ENCODE measurements around the gene SLC26A1.
"Not testable (repeated sequence)": the region's sequence is repeated elsewhere in the genome, so short reads cannot be mapped to it uniquely, and the experiment has no call there.

The SLC26A1 gene

GRCh38 chr4:982814-983213 lies 10.4 kb downstream of the SLC26A1 start:
- H2AFZ ChIP-seq (ENCODE audit: low read length) = no peak overlapping the region

GRCh38 chr4:982291-982690 lies 10.9 kb downstream of the SLC26A1 start:
- H3K4me1 ChIP-seq (ENCODE audit: insufficient read depth, low read length, severe bottlenecking) = peaks cover 11% of the 10 kb centered on the region
- no peak overlapping the region for H3K4me3 ChIP-seq (ENCODE audit: low read depth, low read length, poor library complexity, severe bottlenecking)
- no peak for TF ChIP-seq CTCF (IDR thresholded peaks at IDR 0.05; ENCODE audit: low read length)
- no peak for TF ChIP-seq EZH2 (IDR thresholded peaks at IDR 0.05; ENCODE audit: borderline replicate concordance, low read length)
- no peaks in the 10 kb centered on the region for H3K9me3 ChIP-seq (ENCODE audit: low read length)
- H3K4me2 ChIP-seq (ENCODE audit: low read length) = no peak overlapping the region
- H3K9ac ChIP-seq (ENCODE audit: low read length) = no peak overlapping the region
- no peak overlapping the region for H2AFZ ChIP-seq (ENCODE audit: low read length)
- H3K9me2 ChIP-seq (ENCODE audit: low read depth, low read length) = no peaks in the 10 kb centered on the region
- no peaks in the 10 kb centered on the region for H4K20me1 ChIP-seq (ENCODE audit: insufficient read depth, low read length)
- no peaks in the 10 kb centered on the region for H3K79me2 ChIP-seq (ENCODE audit: insufficient read depth, low read length)
- H3K36me3 ChIP-seq (ENCODE audit: insufficient read depth, low read length) = no peaks in the 10 kb centered on the region
- no peak overlapping the region for H3K27ac ChIP-seq (ENCODE audit: low read depth, low read length, poor library complexity, severe bottlenecking)
- no peaks in the 10 kb centered on the region for H3K27me3 ChIP-seq (ENCODE audit: insufficient read depth, low read length)
- no peaks in the 10 kb centered on the region for H3F3A ChIP-seq (ENCODE audit: insufficient read depth, low read length)

More at GRCh38 chr4:982814-983213, 10.4 kb downstream of the SLC26A1 start:
- Histone ChIP-seq H3K4me1 (ENCODE audit: insufficient read depth, low read length, severe bottlenecking) (peaks cover 16% of the 10 kb centered on the region), H3K27me3 (ENCODE audit: insufficient read depth, low read length) (no peaks in the 10 kb centered on the region), H3K36me3 (ENCODE audit: insufficient read depth, low read length) (no peaks in the 10 kb centered on the region), H3K4me2 (ENCODE audit: low read length) (no peak overlapping the region), H3K79me2 (ENCODE audit: insufficient read depth, low read length) (no peaks in the 10 kb centered on the region), H3K9me3 (ENCODE audit: low read length) (no peaks in the 10 kb centered on the region), H3K9me2 (ENCODE audit: low read depth, low read length) (no peaks in the 10 kb centered on the region), H3K27ac (ENCODE audit: low read depth, low read length, poor library complexity, severe bottlenecking) (no peak overlapping the region), H3K9ac (ENCODE audit: low read length) (no peak overlapping the region), H4K20me1 (ENCODE audit: insufficient read depth, low read length) (no peaks in the 10 kb centered on the region), H3F3A (ENCODE audit: insufficient read depth, low read length) (no peaks in the 10 kb centered on the region), H3K4me3 (ENCODE audit: low read depth, low read length, poor library complexity, severe bottlenecking) (no peak overlapping the region)
- no peak for TF ChIP-seq EZH2 (IDR thresholded peaks at IDR 0.05; ENCODE audit: borderline replicate concordance, low read length)
- no peak for TF ChIP-seq CTCF (IDR thresholded peaks at IDR 0.05; ENCODE audit: low read length)

DNA sequence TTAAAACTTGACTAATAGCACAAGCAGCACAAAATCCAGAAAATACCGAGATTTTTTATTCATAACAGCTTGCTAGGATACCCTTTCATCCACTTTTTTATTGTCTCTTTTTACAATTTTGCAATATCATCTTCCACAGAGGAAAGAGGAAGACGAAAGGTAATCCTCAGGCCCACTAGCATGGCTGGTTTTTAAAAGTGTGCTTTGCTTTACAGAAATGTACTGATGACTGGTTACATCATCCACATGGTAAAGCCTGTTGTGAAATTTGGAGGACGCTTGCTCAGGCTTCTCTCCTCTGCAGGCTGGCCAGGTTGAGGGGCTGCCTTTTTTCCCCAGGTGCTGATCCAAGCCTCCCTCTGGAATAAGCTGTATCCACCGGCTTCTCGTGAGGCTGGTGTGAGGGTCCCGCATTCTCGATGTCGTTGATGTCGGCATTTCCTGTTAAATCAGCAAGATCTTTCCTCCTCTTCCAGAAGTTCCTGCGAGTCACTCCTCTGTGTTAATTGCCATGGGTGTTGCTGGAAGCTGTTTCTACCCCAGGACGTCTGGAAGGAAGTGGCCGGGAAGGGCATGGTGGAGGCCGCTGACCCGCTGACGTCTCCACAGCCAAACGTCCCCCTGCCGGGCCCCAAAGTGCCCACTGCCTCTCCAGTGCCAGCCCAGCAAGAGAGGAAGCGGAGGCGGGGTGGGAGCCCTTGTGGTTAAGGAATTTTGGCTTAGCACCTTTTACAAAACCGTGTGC lies 14.1 kb downstream of the SLC26A1 start:
- H3K36me3 ChIP-seq (ENCODE audit: insufficient read depth, low read length) = no peaks in the 10 kb centered on the region
- H3K4me2 ChIP-seq (ENCODE audit: low read length) = no peak overlapping the region
- H3K27ac ChIP-seq (ENCODE audit: low read depth, low read length, poor library complexity, severe bottlenecking) = no peak overlapping the region
- no peaks in the 10 kb centered on the region for H3K4me1 ChIP-seq (ENCODE audit: insufficient read depth, low read length, severe bottlenecking)
- no peaks in the 10 kb centered on the region for H3K9me2 ChIP-seq (ENCODE audit: low read depth, low read length)
- H3K27me3 ChIP-seq (ENCODE audit: insufficient read depth, low read length) = no peaks in the 10 kb centered on the region
- no peaks in the 10 kb centered on the region for H4K20me1 ChIP-seq (ENCODE audit: insufficient read depth, low read length)
- H3K9me3 ChIP-seq (ENCODE audit: low read length) = no peaks in the 10 kb centered on the region
- H3F3A ChIP-seq (ENCODE audit: insufficient read depth, low read length) = no peaks in the 10 kb centered on the region
- no peak for TF ChIP-seq EZH2 (IDR thresholded peaks at IDR 0.05; ENCODE audit: borderline replicate concordance, low read length)
- no peak for TF ChIP-seq CTCF (IDR thresholded peaks at IDR 0.05; ENCODE audit: low read length)
- no peak overlapping the region for H3K9ac ChIP-seq (ENCODE audit: low read length)
- no peak overlapping the region for H3K4me3 ChIP-seq (ENCODE audit: low read depth, low read length, poor library complexity, severe bottlenecking)
- no peaks in the 10 kb centered on the region for H3K79me2 ChIP-seq (ENCODE audit: insufficient read depth, low read length)
- no peak overlapping the region for H2AFZ ChIP-seq (ENCODE audit: low read length)

- H3K36me3 ChIP-seq (ENCODE audit: insufficient read depth, low read length); H3K27ac ChIP-seq (ENCODE audit: low read depth, low read length, poor library complexity, severe bottlenecking); H2AFZ ChIP-seq (ENCODE audit: low read length); H3K27me3 ChIP-seq (ENCODE audit: insufficient read depth, low read length); H3K79me2 ChIP-seq (ENCODE audit: insufficient read depth, low read length); H3K9me2 ChIP-seq (ENCODE audit: low read depth, low read length); H3K4me2 ChIP-seq (ENCODE audit: low read length); H4K20me1 ChIP-seq (ENCODE audit: insufficient read depth, low read length); H3K9me3 ChIP-seq (ENCODE audit: low read length); H3K9ac ChIP-seq (ENCODE audit: low read length); H3K4me3 ChIP-seq (ENCODE audit: low read depth, low read length, poor library complexity, severe bottlenecking); H3F3A ChIP-seq (ENCODE audit: insufficient read depth, low read length): not testable (repeated sequence)
- H3K4me1 ChIP-seq (ENCODE audit: insufficient read depth, low read length, severe bottlenecking) = peaks cover 10% of the 10 kb centered on the region
Measured at GRCh38 chr4:976016-976415, 17.2 kb downstream of the SLC26A1 start.
